ENCODE results near the gene SULT1A1.

SULT1A1 gene

DNA sequence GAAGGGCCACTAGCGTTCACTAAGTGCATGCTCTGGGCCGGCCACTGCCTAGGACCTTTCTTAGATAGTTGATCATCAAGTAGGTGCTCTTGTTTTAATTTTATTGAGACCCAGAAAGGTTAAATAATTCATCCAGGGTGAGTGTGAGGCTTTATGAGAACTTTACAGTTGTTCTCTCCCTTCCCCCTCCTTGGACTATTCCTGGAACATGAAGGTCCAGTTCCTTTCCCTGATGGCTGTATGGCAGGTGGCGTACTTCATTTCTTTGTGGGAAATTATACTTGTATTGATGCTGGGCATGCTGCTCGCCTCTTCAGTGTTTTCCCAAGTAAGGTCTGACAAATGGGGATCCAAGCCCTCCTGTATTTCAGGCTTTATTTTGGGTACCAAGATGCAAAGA, 47.6 kb downstream of the SULT1A1 start:
- H3F3A ChIP-seq (ENCODE audit: control insufficient read depth, insufficient read depth) = no peaks in the 10 kb centered on the region
- no peaks in the 10 kb centered on the region for H4K20me1 ChIP-seq (ENCODE audit: control insufficient read depth, insufficient read depth, low read depth, low read length)
- H3K27me3 ChIP-seq (ENCODE audit: control insufficient read depth, low read length) = no peaks in the 10 kb centered on the region
- H3K9me2 ChIP-seq (replicated peaks; ENCODE audit: control insufficient read depth, low read length) = no peaks in the 10 kb centered on the region
- peaks cover 55% of the 10 kb centered on the region for H3K79me2 ChIP-seq (ENCODE audit: control insufficient read depth, low read length)
- H3K4me2 ChIP-seq (ENCODE audit: low read length) = no peak overlapping the region
- no peak overlapping the region for H3K27ac ChIP-seq (ENCODE audit: low read depth, low read length)
- H3K4me3 ChIP-seq (ENCODE audit: low read length) = no peak overlapping the region
- peaks cover 2% of the 10 kb centered on the region; the same call in 1 of the 2 replicates for H3K9me3 ChIP-seq (ENCODE audit: control insufficient read depth, insufficient read depth, low read length)
- H3K36me3 ChIP-seq (ENCODE audit: control insufficient read depth, low read length) = peaks cover 32% of the 10 kb centered on the region
- TF ChIP-seq EZH2phosphoT487 (IDR thresholded peaks at IDR 0.05; ENCODE audit: borderline replicate concordance, low read length) = no peak
- TF ChIP-seq, protein P1, sequence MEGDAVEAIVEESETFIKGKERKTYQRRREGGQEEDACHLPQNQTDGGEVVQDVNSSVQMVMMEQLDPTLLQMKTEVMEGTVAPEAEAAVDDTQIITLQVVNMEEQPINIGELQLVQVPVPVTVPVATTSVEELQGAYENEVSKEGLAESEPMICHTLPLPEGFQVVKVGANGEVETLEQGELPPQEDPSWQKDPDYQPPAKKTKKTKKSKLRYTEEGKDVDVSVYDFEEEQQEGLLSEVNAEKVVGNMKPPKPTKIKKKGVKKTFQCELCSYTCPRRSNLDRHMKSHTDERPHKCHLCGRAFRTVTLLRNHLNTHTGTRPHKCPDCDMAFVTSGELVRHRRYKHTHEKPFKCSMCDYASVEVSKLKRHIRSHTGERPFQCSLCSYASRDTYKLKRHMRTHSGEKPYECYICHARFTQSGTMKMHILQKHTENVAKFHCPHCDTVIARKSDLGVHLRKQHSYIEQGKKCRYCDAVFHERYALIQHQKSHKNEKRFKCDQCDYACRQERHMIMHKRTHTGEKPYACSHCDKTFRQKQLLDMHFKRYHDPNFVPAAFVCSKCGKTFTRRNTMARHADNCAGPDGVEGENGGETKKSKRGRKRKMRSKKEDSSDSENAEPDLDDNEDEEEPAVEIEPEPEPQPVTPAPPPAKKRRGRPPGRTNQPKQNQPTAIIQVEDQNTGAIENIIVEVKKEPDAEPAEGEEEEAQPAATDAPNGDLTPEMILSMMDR (IDR thresholded peaks at IDR 0.05; ENCODE audit: low read depth, low read length, poor library complexity, severe bottlenecking) = no peak
- H3K4me1 ChIP-seq (ENCODE audit: control insufficient read depth, low read length) = no peaks in the 10 kb centered on the region

DNA sequence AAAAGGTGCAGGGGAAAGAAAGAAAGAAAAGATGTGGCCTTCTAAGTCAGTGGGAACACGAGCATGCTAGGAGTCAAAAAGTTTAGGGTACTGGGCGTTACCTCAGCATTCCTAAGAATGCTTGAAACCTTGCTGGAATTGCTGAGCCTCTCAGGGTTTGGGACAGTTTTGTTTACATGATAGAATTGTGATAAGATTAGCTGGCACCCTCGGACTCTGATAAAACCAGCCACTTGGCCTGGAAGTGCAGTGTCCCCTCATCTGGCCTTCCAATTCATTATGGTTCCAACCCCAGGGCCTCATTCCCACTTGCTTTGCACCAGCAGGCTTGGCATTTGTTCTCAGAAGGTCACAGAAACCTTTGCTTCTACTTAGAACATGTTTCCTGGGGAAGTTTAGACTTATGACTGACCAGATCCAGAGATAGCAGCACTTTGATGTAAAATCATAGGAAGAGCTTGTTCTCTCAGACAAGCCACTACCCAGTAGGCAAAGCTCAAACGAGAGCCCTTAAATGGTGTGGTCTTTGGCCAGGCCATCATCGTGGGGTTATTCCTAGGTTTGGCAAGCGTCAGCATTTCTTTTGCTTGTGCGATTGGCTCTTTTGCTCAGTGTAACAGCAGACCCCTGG, 48.2 kb downstream of the SULT1A1 start:
- H3F3A ChIP-seq (ENCODE audit: control insufficient read depth, insufficient read depth) = no peaks in the 10 kb centered on the region
- H3K4me1 ChIP-seq (ENCODE audit: control insufficient read depth, low read length) = peaks cover 4% of the 10 kb centered on the region
- TF ChIP-seq, protein P1 (IDR thresholded peaks at IDR 0.05; ENCODE audit: low read depth, low read length, poor library complexity, severe bottlenecking) = no peak
- TF ChIP-seq EZH2phosphoT487 (IDR thresholded peaks at IDR 0.05; ENCODE audit: borderline replicate concordance, low read length) = no peak
- no peak overlapping the region for H3K4me3 ChIP-seq (ENCODE audit: low read length)
- H3K27ac ChIP-seq (ENCODE audit: low read depth, low read length) = no peak overlapping the region
- H4K20me1 ChIP-seq (ENCODE audit: control insufficient read depth, insufficient read depth, low read depth, low read length) = no peaks in the 10 kb centered on the region
- H3K79me2 ChIP-seq (ENCODE audit: control insufficient read depth, low read length) = peaks cover 59% of the 10 kb centered on the region
- H3K9me2 ChIP-seq (replicated peaks; ENCODE audit: control insufficient read depth, low read length) = no peaks in the 10 kb centered on the region
- H3K36me3 ChIP-seq (ENCODE audit: control insufficient read depth, low read length) = peaks cover 35% of the 10 kb centered on the region
- no peak overlapping the region for H3K4me2 ChIP-seq (ENCODE audit: low read length)
- no peaks in the 10 kb centered on the region; the same call in 1 of the 2 replicates for H3K9me3 ChIP-seq (ENCODE audit: control insufficient read depth, insufficient read depth, low read length)
- no peaks in the 10 kb centered on the region for H3K27me3 ChIP-seq (ENCODE audit: control insufficient read depth, low read length)

DNA sequence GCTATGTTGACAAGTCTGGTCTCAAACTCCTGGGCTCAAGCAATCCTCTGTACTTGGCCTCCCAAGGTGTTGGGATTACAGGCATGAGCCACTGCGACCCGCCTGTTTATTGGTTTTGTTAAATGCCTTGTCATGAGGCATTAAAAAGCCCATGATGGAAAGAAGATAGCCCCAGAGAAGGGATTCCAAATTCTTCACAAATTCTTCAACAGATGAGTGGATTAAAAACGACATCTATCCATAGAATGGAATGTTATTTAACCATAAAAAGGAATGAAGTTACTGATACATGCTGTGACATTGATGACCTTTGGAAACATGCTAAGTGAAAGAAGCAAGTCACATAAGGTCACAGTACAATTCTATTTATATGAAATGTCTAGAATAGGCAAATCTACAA, 51.4 kb downstream of the SULT1A1 start:
- Histone ChIP-seq H3K9me3 (ENCODE audit: control insufficient read depth, insufficient read depth, low read length) (no peaks in the 10 kb centered on the region), H3K27me3 (ENCODE audit: control insufficient read depth, low read length) (no peaks in the 10 kb centered on the region)

More for the DNA sequence above, 51.4 kb downstream of the SULT1A1 start:
- Histone ChIP-seq H3K4me1 (ENCODE audit: control insufficient read depth, low read length) (peaks cover 25% of the 10 kb centered on the region), H4K20me1 (ENCODE audit: control insufficient read depth, insufficient read depth, low read depth, low read length) (no peaks in the 10 kb centered on the region), H3K79me2 (ENCODE audit: control insufficient read depth, low read length) (peaks cover 67% of the 10 kb centered on the region), H3K27ac (ENCODE audit: low read depth, low read length) (no peak overlapping the region), H3K9me2 (replicated peaks; ENCODE audit: control insufficient read depth, low read length) (no peaks in the 10 kb centered on the region), H3K36me3 (ENCODE audit: control insufficient read depth, low read length) (peaks cover 38% of the 10 kb centered on the region), H3K4me3 (ENCODE audit: low read length) (no peak overlapping the region), H3K4me2 (ENCODE audit: low read length) (no peak overlapping the region), H3F3A (ENCODE audit: control insufficient read depth, insufficient read depth) (no peaks in the 10 kb centered on the region)
- TF ChIP-seq, protein P1 (IDR thresholded peaks at IDR 0.05; ENCODE audit: low read depth, low read length, poor library complexity, severe bottlenecking) = no peak
- TF ChIP-seq EZH2phosphoT487 (IDR thresholded peaks at IDR 0.05; ENCODE audit: borderline replicate concordance, low read length) = no peak
